CMK (cell line): ENCODE measurements around the gene TCN1.
"Not testable (repeated sequence)": the region's sequence is repeated elsewhere in the genome, so short reads cannot be mapped to it uniquely, and the experiment has no call there.

Experiments used
- DNase-seq: peaks from one replicate; pipeline ENCODE4 v3.0.0-alpha.2; 2010; ENCODE audit warnings: low read depth

The TCN1 gene

GRCh38 chr11:59866397-59866796, at the start of gene TCN1:
Gene TCN1 (minus strand): TSS chr11:59866487. CDS start chr11:59866470, 17 bp downstream.
- peak; percentile 29 for DNase-seq

GRCh38 chr11:59903569-59903968, 37.3 kb upstream of the TCN1 start:
- DNase-seq: not testable (repeated sequence)

GRCh38 chr11:59901306-59901705, 35.0 kb upstream of the TCN1 start:
- no peak for DNase-seq

- no peak for DNase-seq
These were observed 34.3 kb upstream of the TCN1 start for GRCh38 chr11:59900366-59901126.

GRCh38 chr11:59899532-59899931, 33.2 kb upstream of the TCN1 start:
- DNase-seq: peak; percentile 36

- no peak for DNase-seq
These were observed 32.4 kb upstream of the TCN1 start for GRCh38 chr11:59898650-59899049.

- no peak for DNase-seq
These were observed 31.8 kb upstream of the TCN1 start for GRCh38 chr11:59898046-59898445.

GRCh38 chr11:59894616-59895015, 28.3 kb upstream of the TCN1 start:
- DNase-seq: no peak

- peak; percentile 40 for DNase-seq
These were observed 25.5 kb upstream of the TCN1 start for GRCh38 chr11:59891781-59892181.

GRCh38 chr11:59887156-59887555, 20.9 kb upstream of the TCN1 start:
- not testable (repeated sequence) for DNase-seq

- no peak for DNase-seq
These were observed 17.3 kb upstream of the TCN1 start for GRCh38 chr11:59883597-59883996.

- DNase-seq: no peak
These were observed 13.3 kb upstream of the TCN1 start for GRCh38 chr11:59879567-59879966.

- DNase-seq: no peak
These were observed 12.3 kb upstream of the TCN1 start, which contains the start of gene OOSP3 for GRCh38 chr11:59878575-59878974. Gene OOSP3 (plus strand): TSS chr11:59878782. CDS start chr11:59878809, 27 bp downstream.

GRCh38 chr11:59877784-59878183, 11.5 kb upstream of the TCN1 start:
- no peak for DNase-seq

GRCh38 chr11:59877325-59877724, 11.0 kb upstream of the TCN1 start:
- no peak for DNase-seq

- DNase-seq: no peak
These were observed 9.7 kb upstream of the TCN1 start for GRCh38 chr11:59875856-59876519.

- DNase-seq: no peak
These were observed 5.8 kb upstream of the TCN1 start for GRCh38 chr11:59872076-59872475.

- no peak for DNase-seq
These were observed 1.7 kb upstream of the TCN1 start for GRCh38 chr11:59867946-59868345.

- DNase-seq: no peak
These were observed 549 bp upstream of the TCN1 start for GRCh38 chr11:59866836-59867235.

- no peak for DNase-seq
These were observed 1.3 kb downstream of the TCN1 start for GRCh38 chr11:59865031-59865430.

- DNase-seq: no peak
These were observed 4.0 kb downstream of the TCN1 start for GRCh38 chr11:59862252-59862651.

GRCh38 chr11:59859673-59860072, 6.6 kb downstream of the TCN1 start:
- no peak for DNase-seq
